HUDEP-2 (cell line): Measurements from ENCODE around the gene ANKRD65.
A peak's percentile ranks its signal among the peaks of the same experiment; 100 is the strongest.
"Not testable (repeated sequence)": the region's sequence is repeated elsewhere in the genome, so short reads cannot be mapped to it uniquely, and the experiment has no call there.

Source experiments
- DNase-seq, 76 experiments: peaks; one replicate each; lab custom pipeline; 2025; ENCODE audit not compliant: unreplicated experiment in 76 of 76; lab: John Stamatoyannopoulos, UW

The ANKRD65 gene

DNA sequence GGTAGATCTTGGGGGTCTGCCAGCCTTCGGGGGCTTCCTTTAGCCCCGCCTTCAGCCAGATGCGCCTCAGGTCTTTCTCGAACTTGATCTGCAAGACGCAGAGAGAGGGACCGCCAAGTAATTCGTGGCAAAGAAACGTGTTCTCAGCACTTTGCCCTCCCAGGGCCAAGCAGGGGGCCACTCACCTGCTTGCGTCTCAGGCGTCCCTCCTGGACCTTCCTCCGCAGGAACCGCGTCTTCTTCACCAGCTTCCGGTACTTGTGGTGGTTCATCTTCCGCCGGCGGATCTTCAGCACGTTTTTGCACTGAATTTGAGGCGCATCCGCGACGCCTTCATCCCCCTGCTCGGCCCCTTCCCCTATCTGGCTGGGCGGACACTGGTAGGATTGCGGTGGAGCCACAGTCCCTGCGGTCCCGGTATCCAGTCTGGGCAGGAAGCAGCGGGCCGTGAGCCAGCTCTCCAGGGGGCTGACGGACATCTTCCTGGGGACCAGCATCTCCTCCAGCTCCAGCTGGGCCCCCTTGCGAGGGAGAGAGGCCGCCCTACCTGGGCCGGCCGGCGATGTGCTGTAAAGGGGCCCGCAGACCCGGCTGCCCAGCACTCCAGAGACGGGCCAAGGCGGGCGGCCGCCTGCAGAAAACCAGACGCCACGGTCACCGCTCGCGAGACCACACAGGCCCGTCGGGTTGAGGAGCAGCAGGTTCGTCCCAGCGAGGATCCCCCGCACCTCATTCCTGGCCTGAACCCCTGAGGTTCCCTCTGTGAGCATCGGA, 47.1 kb downstream of the ANKRD65 start:
- no peak for DNase-seq

DNA sequence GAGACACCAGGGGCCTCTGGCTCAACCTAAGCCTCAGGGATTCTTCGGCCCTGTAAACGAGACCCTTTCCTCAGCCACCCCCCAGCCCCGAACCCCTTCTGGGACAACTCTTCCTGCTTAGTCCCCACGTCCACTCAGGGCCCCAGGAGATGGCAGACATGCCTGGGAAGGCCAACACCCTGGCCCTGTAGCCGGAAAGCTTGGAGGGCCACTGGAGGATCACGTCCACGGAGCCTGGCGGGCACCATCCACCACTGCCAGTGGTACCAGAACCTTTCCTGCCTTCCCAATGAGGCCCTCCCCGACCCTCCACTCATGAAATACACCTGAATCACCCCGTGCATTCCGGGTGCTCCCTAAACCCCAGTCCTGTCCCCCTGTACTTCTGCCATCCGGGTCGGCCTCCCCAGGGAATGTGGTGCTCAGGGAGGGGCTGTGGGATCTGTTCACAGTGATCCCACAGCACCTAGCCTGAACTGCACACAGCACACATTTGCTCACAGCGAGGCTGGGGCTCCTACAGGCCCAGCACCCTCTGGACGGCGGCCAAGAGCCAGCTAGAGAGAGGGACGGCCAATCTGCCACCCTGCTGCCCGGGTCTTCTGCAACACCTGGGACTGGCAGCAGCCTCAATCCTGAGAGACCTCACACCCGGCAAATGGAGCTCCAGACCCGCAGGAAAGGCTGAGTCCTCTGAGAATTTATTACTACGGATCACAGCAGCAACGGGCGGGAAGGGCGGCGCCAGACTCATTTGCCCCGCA, 47.8 kb downstream of the ANKRD65 start:
- DNase-seq, result no peak

DNA sequence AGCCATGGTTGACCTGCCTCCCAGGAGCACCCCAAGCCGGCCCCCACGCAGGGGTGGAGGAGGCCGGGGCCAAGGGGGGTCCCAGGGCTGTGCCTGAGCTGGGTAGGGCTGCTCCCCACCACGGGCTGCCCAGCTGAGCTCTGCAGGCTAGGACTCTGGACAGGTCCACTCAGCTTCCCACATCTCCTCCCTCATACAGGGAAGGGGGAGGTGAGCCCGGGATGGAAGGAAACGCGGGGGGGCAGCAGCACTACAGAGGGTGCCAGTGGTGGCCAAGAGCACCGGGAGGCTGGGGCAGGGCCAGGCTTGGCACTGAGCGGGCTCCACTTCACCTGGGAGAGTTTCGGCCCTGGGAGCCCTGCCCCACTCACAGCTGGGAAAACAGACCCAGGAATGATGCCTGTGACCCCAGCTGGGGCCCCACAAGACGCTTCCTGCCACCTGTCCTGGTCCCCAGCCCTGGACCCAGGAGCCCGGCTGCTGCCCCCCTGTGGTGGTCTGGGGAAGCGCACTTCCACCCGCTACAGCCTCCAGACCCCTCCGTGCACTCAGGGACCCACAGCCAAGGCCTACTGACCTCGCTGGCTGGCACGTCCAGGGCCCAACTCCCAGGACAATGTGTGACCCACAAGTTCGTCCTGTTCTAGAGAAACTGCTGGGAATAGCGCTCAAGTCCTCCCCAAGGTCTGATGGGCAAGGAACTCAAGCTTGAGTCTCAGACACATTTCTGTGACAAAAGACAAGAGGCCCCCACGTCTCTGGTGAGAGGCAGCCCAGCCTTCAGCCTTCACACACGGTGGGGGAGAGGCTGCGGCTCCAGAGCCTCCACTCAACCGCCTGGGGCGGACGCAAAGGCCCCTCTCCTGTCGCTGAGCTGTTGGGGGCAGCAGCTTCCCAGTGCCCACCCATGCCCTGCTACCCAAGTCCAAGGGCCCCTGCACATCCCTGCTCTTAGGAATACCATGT, 49.0 kb downstream of the ANKRD65 start:
- peak in 52 of 76 experiments; percentile 3 to 79 (median 46) for DNase-seq

DNA sequence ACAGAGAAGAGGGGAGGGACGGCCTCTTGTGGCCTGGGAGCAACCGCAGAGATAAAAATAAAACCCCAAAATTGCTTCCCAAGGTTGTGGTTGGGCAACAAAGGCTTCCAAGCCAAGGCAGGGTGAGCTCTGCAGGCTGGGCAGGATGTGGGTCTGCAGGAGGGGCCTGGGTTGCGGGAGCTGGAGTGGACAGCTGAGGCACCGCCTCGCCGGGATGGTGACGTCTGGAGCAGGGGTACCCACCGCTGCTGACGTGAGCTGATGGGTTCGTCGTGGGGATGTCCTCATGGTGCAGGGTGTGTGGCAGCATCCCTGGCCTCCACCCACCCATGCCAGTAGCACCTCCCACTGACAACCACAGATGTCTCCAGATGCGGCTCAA, 49.7 kb downstream of the ANKRD65 start:
- peak in 34 of 76 experiments; percentile 9 to 69 (median 34) for DNase-seq

DNA sequence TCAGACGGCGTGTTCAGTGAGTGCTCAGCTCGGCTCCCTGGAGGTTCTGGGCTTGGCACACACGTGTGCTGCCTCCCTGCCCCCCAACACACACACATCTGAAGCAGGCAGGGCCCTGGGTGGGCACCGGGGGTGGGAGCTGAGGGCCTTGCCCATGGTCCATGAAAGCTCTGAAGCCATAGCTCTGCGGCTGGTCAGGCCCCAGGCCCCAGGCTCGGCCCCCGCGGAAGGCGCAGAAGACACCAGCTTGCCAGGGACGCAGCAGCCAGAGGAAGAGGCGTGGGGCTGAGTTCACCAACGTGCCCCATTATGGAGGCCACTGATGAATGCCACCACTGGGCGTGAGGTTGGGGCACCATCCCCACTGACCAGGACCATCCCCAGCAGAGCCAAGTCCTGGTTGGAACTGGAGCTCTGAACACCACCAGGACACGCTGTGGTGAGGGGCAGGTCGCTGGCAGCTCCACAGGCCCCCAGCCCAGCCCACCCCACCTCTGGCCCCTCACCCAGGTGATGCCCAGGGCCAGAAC, 50.2 kb downstream of the ANKRD65 start:
- no peak for DNase-seq

DNA sequence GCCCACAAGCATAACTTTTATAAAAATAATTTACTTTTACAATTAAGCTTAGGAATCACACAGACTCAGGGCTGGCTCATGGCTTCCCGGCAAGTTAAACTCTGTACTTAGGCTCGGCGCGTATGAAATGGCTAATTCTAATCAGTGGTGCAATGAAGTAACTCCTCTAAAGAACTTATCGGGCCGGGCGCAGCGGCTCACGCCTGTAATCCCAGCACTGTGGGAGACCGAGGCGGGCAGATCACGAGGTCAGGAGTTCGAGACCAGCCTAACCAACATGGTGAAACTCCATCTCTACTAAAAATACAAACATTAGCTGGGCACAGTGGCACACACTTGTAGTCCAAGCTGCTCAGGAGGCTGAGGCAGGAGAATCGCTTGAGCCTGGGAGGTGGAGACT, 51.0 kb downstream of the ANKRD65 start:
- DNase-seq, result not testable (repeated sequence)
